CD4-positive, alpha-beta T cell (primary cell): ENCODE measurements around the gene TENM4. TPM values are rescaled to one million over a fixed set of nuclear protein-coding genes. Genes with fewer than 3 reads are reported as not detected.

Experiments used
- ATAC-seq: fragments of 200-7000 bp; cut with Tn5 transposase; one replicate; pipeline ENCODE4 v1.10.0; 2022; ENCODE audit warnings: mild to moderate bottlenecking; ENCODE audit not compliant: poor library complexity
- CTCF ChIA-PET: fragments of 350-600 bp; sonication (Branson Sonifier 250); formaldehyde crosslinking; loops from one replicate; lab custom pipeline; 2021; ENCODE audit warnings: antibody characterized with exemption, inconsistent platforms; lab: Charles Lee
- POLR2A ChIA-PET: fragments of 350-600 bp; sonication (Branson Sonifier 250); formaldehyde crosslinking; loops from one replicate; lab custom pipeline; 2021; ENCODE audit warnings: antibody characterized with exemption, inconsistent platforms; lab: Charles Lee
- DNase-seq, 14 experiments: peaks; one replicate each; pipeline ENCODE4 v3.0.0-alpha.2; 2013 to 2020; ENCODE audit warnings: mixed read lengths in 2 of 14
- H3K27ac ChIP-seq, 2 donors: one replicate each; pipeline versions ENCODE4 v1.5.1 to v1.7.0; 2013; ENCODE audit warnings: low read length in 2 of 2, low read depth in 1 of 2, mild to moderate bottlenecking in 1 of 2
- H3K27me3 ChIP-seq, 2 experiments: 1 replicate in 1 of 2; 2 replicates in 1 of 2; pipeline versions ENCODE4 v1.6.1 to v1.7.0; 2013; ENCODE audit warnings: low read length in 2 of 2, control low read depth in 1 of 2, mild to moderate bottlenecking in 1 of 2, moderate library complexity in 1 of 2; ENCODE audit not compliant: insufficient read depth in 2 of 2, control insufficient read depth in 1 of 2
- H3K36me3 ChIP-seq: one replicate; pipeline ENCODE4 v1.6.1; 2013; ENCODE audit warnings: low read length, control low read depth; ENCODE audit not compliant: insufficient read depth
- H3K4me1 ChIP-seq: one replicate; pipeline ENCODE4 v1.6.1; 2013; ENCODE audit warnings: low read length, control low read depth; ENCODE audit not compliant: insufficient read depth
- H3K4me3 ChIP-seq: one replicate; pipeline ENCODE4 v1.5.1; 2013; ENCODE audit warnings: mild to moderate bottlenecking, low read length, moderate library complexity
- H3K9me3 ChIP-seq, 2 experiments: 1 replicate in 1 of 2; 2 replicates in 1 of 2; pipeline versions ENCODE4 v1.6.1 to v1.7.0; 2013; ENCODE audit warnings: low read length in 2 of 2, mild to moderate bottlenecking in 2 of 2, control low read depth in 1 of 2, moderate library complexity in 1 of 2; ENCODE audit not compliant: control insufficient read depth in 1 of 2, insufficient read depth in 1 of 2
- H3K27ac Mint-ChIP-seq: one replicate; pipeline ENCODE4 v1.8.0; 2020; ENCODE audit warnings: mixed read lengths
- H3K27me3 Mint-ChIP-seq: one replicate; pipeline ENCODE4 v1.8.0; 2021; ENCODE audit warnings: mixed read lengths
- H3K36me3 Mint-ChIP-seq: one replicate; pipeline ENCODE4 v1.8.0; 2021; ENCODE audit warnings: low read depth, mixed read lengths
- H3K4me1 Mint-ChIP-seq: one replicate; pipeline ENCODE4 v1.8.0; 2021; ENCODE audit warnings: low read depth, mixed read lengths
- H3K4me3 Mint-ChIP-seq: one replicate; pipeline ENCODE4 v1.8.0; 2020; ENCODE audit warnings: mild to moderate bottlenecking, mixed read lengths
- H3K9me3 Mint-ChIP-seq: one replicate; pipeline ENCODE4 v1.8.0; 2020; ENCODE audit warnings: mixed read lengths
- CTCF ChIP-seq: fragments of 200-600 bp; IDR thresholded peaks from one replicate; pipeline ENCODE4 v1.8.0; 2022; ENCODE audit warnings: antibody characterized with exemption, mild to moderate bottlenecking
- intact Hi-C, 2 experiments: fragments of 100-400 bp; cut with DNase I in 1 of 2; cut with micrococcal nuclease in 1 of 2; formaldehyde crosslinking; loops; one replicate each; pipeline versions ENCODE4 v1.15.1 to v1.9.0; 2023 to 2025; cut with DNase I, micrococcal nuclease
- total RNA-seq, 174 experiments: library from RNA in 2 of 174; stranded (reverse) in 2 of 174; gene quantifications; one replicate each; pipeline ENCODE4 v1.2.3 and lab custom pipeline; 2021 to 2026

TENM4 gene
- total RNA-seq, 2 experiments from 2014 or later, result 0.22 to 0.31 TPM

- no peaks in the 10 kb centered on the region for H3K36me3 Mint-ChIP-seq
Observed at GRCh38 chr11:79294845-79295731, 145.7 kb downstream of the TENM4 start.

GRCh38 chr11:79291948-79292347 lies 148.9 kb downstream of the TENM4 start:
- H3K27me3 ChIP-seq, result no peaks in the 10 kb centered on the region
- DNase-seq, result no peak
- no peaks in the 10 kb centered on the region for H3K4me1 ChIP-seq
- H3K27me3 Mint-ChIP-seq, result no peaks in the 10 kb centered on the region
- H3K36me3 Mint-ChIP-seq, result no peaks in the 10 kb centered on the region
- no peaks in the 10 kb centered on the region for H3K9me3 ChIP-seq
- no peaks in the 10 kb centered on the region for H3K4me1 Mint-ChIP-seq
- no peaks in the 10 kb centered on the region for H3K9me3 Mint-ChIP-seq
- no peak overlapping the region for H3K4me3 ChIP-seq
- intact Hi-C loops, result no loop called here
- no peak for TF ChIP-seq CTCF
- ChIA-PET POLR2A (no interaction called here), CTCF (no interaction called here)
- no peak for ATAC-seq
- no peaks in the 10 kb centered on the region for H3K36me3 ChIP-seq
- no peak overlapping the region for H3K27ac ChIP-seq
- H3K4me3 Mint-ChIP-seq, result no peak overlapping the region
- H3K27ac Mint-ChIP-seq, result no peak overlapping the region

More at GRCh38 chr11:79294845-79295731, 145.7 kb downstream of the TENM4 start:
- Mint-ChIP-seq H3K4me3 (no peak overlapping the region), H3K27ac (no peak overlapping the region), H3K9me3 (no peaks in the 10 kb centered on the region), H3K27me3 (no peaks in the 10 kb centered on the region), H3K4me1 (no peaks in the 10 kb centered on the region)
- CTCF ChIA-PET, result no interaction called here
- intact Hi-C loops, result no loop called here
- Histone ChIP-seq H3K27me3 (no peaks in the 10 kb centered on the region), H3K36me3 (no peaks in the 10 kb centered on the region), H3K27ac (no peak overlapping the region), H3K9me3 (no peaks in the 10 kb centered on the region), H3K4me1 (no peaks in the 10 kb centered on the region), H3K4me3 (no peak overlapping the region)
- TF ChIP-seq CTCF, result no peak
- ATAC-seq (no peak), DNase-seq (no peak)
- POLR2A ChIA-PET, result no interaction called here

- Histone ChIP-seq H3K9me3 (no peaks in the 10 kb centered on the region), H3K4me1 (no peaks in the 10 kb centered on the region), H3K27me3 (no peaks in the 10 kb centered on the region), H3K27ac (no peak overlapping the region), H3K4me3 (no peak overlapping the region), H3K36me3 (no peaks in the 10 kb centered on the region)
- no peak for DNase-seq
- no peaks in the 10 kb centered on the region for H3K27me3 Mint-ChIP-seq
- no peaks in the 10 kb centered on the region for H3K4me1 Mint-ChIP-seq
- no peak for ATAC-seq
- intact Hi-C loops, result no loop called here
- TF ChIP-seq CTCF, result no peak
- ChIA-PET CTCF (interaction anchor here (1.3 kb wide), 1 partner anchor 12 kb away, joined by 3 read pairs; no protein-coding TSS in a partner anchor), POLR2A (no interaction called here)
- H3K9me3 Mint-ChIP-seq, result no peaks in the 10 kb centered on the region
- H3K4me3 Mint-ChIP-seq, result no peak overlapping the region
- no peak overlapping the region for H3K27ac Mint-ChIP-seq
- H3K36me3 Mint-ChIP-seq, result no peaks in the 10 kb centered on the region
Observed at GRCh38 chr11:79290761-79291160, 150.1 kb downstream of the TENM4 start.
